HG02981 (cell line): ENCODE results near the gene LOXL3.
"Not testable (repeated sequence)": the region's sequence is repeated elsewhere in the genome, so short reads cannot be mapped to it uniquely, and the experiment has no call there.

Experiments
- ATAC-seq: cut with Tn5 transposase; IDR thresholded peaks from one replicate; pipeline ENCODE4 v1.9.1; 2021; ENCODE audit warnings: mild to moderate bottlenecking, moderate library complexity; ENCODE audit not compliant: unreplicated experiment

The LOXL3 gene

DNA sequence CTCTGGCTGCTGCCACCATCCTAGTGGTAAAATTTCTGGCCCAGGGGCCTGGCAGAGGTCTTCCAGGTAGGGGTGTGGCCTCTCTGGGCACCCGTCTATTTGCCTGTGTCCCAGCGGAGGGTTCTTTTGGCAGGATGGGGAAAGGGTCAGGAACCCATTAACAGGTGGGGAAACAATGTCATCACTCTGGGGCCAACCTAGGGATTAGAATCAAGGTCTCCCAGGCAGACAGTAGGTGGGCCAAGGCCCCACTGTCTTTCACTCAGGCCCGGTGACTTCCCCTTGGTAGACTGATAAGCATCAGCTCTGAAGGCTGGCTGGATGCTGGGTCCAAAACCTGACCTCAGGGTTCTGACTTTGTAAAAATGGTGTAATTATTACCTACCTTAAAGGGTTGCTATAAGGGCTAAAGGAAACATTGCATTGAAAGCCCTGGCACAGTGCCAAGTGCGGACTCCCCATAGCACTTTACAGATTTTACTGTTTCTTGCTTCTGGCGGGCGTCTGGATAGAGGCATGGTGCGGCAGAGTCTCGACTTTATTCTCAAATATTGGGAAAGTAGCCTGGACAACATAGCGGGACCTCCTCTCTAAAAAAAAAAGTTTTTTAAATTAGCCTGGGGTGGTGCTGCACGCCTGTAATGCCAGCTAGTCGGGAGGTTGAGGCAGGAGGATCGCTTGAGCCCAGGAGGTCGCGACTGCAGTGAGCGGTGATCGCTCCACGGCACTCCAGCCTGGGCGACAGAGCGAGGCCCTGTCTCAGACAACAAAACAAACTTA, 56.6 kb downstream of the LOXL3 start:
- ATAC-seq, result no peak

DNA sequence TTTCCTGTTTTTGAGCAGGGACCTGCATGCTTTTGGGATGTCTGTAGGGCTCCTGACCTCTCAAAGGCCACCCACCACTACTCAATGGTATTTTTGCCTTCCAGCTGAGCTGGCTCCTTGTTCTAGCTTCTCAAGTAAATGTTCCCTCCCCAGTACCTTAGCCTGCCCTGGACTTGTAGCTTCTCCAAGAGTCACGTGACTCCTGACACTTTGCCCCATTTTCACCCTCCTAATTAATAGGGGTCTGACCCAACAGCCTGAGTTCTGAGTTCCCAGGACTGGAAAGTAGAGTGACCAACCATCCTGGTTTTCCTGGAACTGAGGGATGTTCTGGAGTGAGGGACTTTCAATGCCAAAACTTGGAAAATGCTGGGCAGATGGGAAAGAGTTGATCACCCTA, 58.3 kb downstream of the LOXL3 start:
- no peak for ATAC-seq

DNA sequence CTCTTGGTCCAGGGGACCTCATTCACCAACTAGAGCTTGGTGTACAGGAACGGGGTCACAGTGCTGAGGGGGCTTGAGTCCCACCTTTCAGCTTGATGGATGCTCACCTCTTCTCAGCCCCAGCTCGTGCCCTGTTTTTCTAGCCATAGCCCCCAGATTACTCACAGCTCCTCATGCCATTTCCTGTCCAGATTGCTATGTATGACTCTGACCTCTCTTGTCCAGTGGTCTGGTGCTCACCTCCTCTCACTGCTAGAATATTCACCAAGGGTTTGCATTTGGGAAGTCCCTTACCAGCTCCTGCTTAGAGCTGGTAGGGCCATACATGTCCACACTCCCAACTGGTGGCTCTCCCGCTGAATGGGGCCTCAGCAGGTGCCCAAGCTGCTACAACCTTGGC, 60.2 kb downstream of the LOXL3 start:
- ATAC-seq, result no peak

DNA sequence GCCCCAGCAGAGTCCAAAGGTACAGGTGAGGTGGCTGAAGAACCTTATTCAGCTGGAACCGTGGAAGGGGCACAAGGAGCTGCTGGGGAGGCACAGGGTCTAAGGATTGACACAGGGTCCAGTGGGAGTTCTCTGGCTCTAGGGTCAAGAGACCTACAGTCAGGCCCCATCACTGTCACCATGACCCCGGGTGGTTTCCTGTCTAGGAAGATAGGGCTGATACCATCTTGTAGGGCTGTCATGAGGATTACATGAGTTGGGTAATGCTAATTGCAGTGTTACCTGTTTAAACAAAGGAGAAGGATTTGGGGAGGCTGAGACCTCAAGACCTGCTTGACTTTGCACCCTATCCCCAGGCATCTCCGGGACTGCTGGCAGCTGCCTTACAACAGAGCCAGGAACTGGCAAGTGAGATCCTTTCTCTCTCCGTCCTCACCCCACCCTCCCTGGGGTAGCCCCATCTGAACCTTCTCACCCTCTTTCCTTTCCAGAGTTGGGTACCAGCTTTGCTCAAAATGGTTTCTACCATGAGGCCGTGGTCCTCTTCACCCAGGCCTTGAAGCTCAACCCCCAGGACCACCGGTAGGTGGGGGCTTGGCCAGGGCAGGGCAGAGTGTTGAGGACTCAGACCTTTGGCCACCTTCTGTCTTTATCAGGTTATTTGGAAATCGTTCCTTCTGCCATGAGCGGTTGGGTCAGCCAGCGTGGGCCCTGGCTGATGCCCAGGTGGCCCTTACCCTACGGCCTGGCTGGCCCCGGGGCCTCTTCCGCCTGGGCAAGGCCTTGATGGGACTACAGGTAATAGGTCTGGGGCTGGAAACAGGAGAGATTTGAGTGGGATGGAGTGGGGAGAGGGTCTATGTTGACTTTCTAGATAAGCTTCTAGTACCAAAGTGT, 61.8 kb downstream of the LOXL3 start:
- no peak for ATAC-seq

DNA sequence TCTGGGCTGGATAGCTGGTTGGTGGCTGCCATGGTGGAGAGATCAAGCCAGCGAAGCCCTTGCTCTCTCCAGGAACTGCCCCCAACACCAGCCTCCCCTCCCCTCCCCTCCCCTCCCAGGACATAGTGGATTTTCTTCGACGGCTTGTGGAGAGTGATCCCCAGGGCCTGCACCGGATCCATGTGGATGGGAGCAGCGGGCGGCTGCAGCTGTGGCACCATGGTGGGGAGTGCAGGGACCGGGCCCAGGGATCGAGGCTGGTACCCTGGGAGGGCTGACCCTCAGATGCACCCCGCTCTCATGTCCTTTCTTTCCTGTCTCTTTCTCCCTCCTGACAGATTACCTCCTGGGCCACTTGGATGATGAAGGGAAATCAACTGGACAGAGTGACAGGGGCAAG, 63.8 kb downstream of the LOXL3 start:
- ATAC-seq, result no peak

DNA sequence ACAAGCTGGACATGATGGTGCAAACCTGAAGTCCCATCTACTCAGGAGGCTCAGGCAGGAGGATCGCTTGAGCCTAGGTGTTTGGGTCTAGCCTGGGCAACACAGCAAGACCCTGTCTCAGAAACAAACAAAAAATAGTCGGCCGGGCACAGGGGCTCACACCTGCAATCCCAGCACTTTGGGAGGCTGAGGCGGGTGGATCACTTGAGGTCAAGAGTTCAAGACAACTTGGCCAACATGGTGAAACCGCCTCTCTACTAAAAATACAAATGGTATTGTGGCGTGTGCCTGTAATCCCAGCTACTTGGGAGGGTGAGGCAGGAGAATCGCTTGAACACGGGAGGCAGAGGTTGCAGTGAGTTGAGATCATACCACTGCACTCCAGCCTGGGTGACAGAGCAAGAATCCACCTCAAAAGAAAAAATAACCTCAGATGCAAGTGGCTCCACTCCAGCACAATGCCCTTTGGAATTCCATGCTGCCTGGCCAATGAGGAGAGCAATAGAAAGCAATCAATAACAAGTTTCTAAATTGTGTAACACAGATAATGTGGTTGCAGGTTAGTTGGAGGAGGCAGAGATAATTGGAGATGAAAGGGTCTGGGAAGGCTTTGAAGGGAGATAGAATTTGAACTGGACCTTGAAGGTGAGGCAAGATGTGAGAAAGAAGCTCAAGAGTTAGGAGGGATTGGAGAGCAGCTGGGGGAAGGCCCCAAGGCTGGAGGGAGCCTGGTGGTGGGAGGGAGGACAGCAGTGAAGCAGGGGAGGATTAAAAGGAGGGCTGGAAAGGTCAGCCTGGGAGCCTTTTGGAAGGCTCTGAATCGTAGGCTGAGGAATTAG, 64.9 kb downstream of the LOXL3 start:
- no peak for ATAC-seq

- no peak for ATAC-seq
These were observed 67.6 kb downstream of the LOXL3 start for GRCh38 chr2:74486141-74486540.

GRCh38 chr2:74483675-74484164, 70.0 kb downstream of the LOXL3 start:
- ATAC-seq, result not testable (repeated sequence)

GRCh38 chr2:74482801-74483674, 70.7 kb downstream of the LOXL3 start, which contains the start of the genes CCDC142 and TTC31:
Gene CCDC142, minus strand, starts transcription at chr2:74482998. Its CDS starts 161 bp downstream, at chr2:74482837.
Gene TTC31, plus strand, starts transcription at chr2:74483081. Its CDS starts 15 bp downstream, at chr2:74483096.
- ATAC-seq, result peak; percentile 92
